GM18861 (cell line): ENCODE measurements around the gene HOXB2.
A peak's percentile ranks its signal among the peaks of the same experiment; 100 is the strongest.
"Not testable (repeated sequence)": the region's sequence is repeated elsewhere in the genome, so short reads cannot be mapped to it uniquely, and the experiment has no call there.

ENCODE experiments used
- ATAC-seq: cut with Tn5 transposase; IDR thresholded peaks from one replicate; pipeline ENCODE4 v1.9.1; 2021; ENCODE audit not compliant: unreplicated experiment

Gene HOXB2

DNA sequence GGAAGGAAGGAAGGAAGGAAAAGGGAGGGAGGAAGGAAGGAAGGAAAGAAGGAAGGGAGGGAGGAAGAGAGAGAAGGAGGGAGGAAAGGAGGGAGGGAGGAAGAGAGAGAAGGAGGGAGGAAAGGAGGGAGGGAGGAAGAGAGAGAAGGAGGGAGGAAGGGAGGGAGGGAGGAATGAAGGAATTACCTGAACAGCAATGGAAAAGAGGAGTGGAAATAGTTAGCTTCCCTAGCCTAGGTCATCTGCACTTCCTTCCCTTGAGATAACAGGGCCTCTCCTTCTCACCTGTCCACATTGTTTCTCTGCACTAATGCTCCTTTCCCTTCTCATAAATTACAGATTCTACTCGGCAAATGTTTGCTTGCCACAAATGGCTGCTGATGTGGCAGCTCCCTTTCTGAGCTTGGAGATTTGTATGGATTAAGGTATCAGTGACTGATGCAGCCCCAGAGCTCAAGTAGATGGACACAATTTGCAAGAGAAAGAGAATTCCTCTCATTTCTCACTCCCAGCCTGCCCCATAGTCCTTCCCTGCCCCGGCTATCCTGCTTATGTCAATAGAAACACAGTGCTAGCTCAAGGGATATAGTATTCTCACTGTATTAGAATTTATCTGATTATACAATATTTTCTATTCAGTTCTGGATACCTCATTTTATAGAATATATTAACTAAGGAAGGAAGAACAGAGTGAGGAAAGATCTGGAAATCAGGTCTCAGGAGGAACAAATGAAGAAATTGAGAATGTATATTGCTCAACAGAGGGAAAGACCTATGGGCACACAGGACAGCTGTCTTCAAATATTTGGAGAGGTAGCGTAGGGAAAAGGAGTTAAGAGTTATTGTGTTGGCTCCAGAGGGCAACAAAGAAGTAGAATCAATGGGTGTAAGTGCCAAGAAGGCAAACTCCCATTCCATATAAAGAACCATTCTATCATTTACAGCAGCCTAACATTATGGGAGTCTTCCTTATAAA is 28.7 kb downstream of the HOXB2 start:
- ATAC-seq = no peak

GRCh38 chr17:48514477-48514876 is 30.4 kb downstream of the HOXB2 start:
- ATAC-seq = no peak

GRCh38 chr17:48513666-48514455 is 31.0 kb downstream of the HOXB2 start:
- ATAC-seq = no peak

GRCh38 chr17:48513097-48513496 is 31.8 kb downstream of the HOXB2 start:
- ATAC-seq = no peak

DNA sequence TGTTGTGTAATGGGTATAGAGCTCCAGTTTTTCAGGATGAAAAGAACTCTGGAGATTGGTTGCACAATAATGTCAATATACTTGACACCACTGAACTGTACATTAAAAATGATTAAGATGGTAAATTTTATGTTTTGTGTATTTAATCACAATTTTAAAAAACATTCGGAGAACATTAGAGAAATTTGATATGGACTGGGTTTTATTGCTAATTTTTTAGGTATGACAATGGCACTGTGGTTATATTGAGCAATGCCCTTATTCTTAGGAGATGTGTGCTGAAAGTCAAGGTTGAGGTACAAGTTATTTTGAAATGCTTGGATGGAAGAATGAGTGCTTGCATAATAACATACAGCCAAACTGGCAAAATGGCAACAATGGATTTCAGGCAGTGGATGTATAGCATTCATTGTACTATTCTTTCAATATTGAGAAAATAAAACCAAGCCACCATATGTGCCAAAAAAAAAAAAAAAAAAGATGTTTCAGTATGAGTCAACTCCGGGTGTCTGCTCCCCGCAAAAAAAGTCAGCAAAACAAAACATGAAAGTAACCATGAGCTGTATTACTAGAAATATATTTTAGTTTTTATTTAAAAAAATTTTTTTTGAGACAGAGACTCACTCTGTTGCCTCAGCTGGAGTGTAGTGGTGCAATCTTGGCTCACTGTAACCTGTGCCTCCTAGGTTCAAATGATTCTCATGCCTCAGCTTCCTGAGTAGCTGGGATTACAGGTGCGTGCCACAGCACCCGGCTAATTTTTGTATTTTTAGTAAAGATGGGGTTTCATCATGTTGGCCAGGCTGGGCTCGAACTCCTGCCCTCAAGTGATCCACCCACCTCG is 33.9 kb downstream of the HOXB2 start:
- ATAC-seq = no peak

GRCh38 chr17:48510381-48510760 is 34.5 kb downstream of the HOXB2 start:
- no peak for ATAC-seq

DNA sequence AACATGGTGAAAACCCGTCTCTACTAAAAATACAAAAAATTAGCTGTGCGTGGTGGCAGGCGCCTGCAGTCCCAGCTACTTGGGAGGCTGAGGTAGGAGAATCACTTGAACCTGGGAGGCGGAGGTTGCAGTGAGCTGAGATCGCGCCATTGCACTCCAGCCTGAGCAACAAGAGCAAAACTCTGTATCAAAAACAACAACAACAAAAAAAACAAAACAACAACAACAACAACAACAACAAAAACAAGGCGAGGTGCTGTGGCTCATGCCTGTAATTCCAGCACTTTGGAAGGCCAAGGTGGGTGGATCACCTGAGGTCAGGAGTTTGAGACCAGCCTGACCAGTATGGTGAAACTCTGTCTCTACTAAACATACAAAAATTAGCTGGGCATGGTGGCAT is 35.2 kb downstream of the HOXB2 start:
- ATAC-seq = not testable (repeated sequence)

- ATAC-seq = no peak
These were observed 38.7 kb downstream of the HOXB2 start for GRCh38 chr17:48506246-48506645.

DNA sequence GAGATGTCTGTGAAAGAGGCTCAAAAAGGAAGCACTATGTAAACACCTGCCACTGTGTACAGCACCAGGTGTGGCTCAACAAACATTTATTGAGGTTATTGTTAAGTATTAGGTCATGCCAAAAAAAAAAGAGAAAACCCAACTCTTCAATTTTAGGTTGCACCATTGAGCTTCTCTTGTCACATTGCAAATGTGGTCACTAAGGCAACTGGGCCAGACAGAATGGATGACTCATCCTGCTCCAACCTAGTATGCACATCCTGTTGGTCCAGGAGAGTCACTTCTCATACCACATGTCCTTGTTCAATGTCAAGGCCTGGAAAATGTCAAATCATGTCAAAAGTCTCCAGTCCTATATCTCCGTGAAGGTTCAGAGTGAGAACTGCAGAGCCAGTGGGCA is 39.1 kb downstream of the HOXB2 start:
- peak; percentile 79 for ATAC-seq

DNA sequence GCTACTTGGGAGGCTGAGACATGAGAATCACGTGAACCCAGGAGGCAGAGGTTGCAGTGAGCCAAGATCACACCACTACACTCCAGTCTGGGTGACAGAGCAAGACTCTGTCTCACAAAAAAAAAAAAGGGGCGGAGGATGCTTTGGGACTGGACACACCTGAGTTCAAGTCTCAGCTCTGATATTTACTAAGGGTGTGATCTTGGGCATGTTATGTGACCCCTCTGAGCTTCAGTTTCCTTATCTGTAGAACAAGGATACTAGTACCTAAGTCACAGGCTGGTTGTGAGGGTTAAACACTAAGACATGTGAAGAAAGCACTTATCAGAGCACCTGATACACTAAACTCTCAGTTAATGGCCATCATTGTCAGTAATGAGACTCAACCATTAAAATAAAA is 40.0 kb downstream of the HOXB2 start:
- no peak for ATAC-seq

- ATAC-seq = no peak
These were observed 41.2 kb downstream of the HOXB2 start for GRCh38 chr17:48503747-48504146.

- ATAC-seq = no peak
These were observed 42.0 kb downstream of the HOXB2 start for GRCh38 chr17:48502901-48503300.

DNA sequence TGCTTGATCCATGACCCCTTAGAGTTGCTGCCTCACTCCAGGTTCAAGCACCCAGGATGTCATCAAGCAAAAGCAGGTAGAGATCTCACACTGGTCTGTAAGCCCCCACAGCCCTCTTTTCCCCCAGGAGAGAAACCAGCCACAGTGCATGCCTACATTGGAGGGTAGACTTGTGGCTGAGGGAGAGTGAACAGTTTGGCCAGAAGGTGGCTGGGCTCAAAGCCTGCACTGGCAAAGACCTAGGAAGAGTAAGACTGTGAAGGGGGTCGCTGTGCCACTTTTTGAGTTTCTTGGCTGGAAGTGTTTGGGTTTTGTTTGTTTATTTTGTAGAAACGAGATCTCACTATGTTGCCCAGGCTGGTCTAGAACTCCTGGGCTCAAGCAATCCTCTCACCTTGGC is 42.6 kb downstream of the HOXB2 start:
- ATAC-seq = no peak

- no peak for ATAC-seq
These were observed 44.2 kb downstream of the HOXB2 start for GRCh38 chr17:48500435-48501426.

GRCh38 chr17:48499735-48500434 is 45.0 kb downstream of the HOXB2 start:
- no peak for ATAC-seq

- ATAC-seq = no peak
These were observed 45.7 kb downstream of the HOXB2 start for GRCh38 chr17:48499248-48499647.

DNA sequence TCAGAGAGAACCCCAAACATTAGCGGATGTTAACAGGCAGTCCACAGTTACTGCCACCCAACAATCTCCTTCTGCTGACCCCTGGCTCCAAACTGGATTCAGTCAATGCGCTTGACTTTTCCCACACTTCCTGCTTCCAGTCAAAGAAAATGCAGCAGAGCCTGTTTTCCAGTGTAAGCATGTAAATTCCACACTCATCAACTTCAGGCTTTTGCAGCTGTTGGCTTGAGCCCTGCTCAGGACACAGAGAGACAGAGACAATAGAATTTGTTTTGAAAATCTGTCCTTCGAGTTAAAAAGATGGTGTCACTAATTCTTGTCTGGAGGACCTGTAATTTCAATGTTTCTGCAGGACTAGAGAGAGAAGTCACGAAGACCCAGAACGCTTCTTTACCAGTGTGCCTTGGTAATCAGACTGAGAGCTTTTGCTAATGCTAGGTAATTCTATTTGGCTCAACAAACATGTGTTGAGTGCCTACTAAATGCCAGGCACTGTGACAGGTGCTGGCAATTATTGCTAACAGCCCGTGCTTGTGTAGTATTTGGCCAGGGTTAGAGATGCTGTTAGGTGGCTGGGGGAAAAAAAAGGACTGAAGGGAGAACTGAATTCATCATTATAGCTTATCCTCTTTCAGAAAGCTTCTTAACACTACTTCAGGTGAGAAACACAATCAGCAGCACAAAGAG is 46.6 kb downstream of the HOXB2 start:
- ATAC-seq = no peak

DNA sequence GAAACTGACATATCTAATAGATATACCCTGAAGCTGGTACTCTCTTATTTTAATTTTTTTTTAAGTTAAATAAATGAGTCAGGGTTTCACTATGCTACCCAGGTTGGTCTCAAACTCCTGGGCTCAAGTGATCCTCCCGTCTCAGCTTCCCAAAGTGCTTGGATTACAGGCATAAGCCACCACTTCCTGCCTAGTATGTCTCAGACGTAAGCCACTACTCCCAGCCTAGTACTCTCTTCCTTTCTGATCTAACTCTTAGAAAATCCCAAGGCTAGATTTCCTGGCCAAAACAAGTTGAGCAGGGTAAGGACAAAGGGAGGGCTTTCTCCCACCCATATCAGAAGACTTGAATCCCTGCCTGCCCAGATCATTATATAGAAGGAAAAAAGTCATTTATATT is 47.8 kb downstream of the HOXB2 start:
- ATAC-seq = no peak

- no peak for ATAC-seq
These were observed 50.6 kb downstream of the HOXB2 start for GRCh38 chr17:48494335-48494734.
